Activated CD8-positive, alpha-beta T cell treated with anti-CD3 and anti-CD28 coated beads for 36 hours (primary cell): ENCODE measurements around the gene C10orf90. TPM values are rescaled to one million over a fixed set of nuclear protein-coding genes. Genes with fewer than 3 reads are reported as not detected.
"Not testable (repeated sequence)": the region's sequence is repeated elsewhere in the genome, so short reads cannot be mapped to it uniquely, and the experiment has no call there.

Experiments used
- ATAC-seq: fragments of 200-7000 bp; cut with Tn5 transposase; one replicate; pipeline ENCODE4 v1.10.0; 2021; ENCODE audit warnings: mild to moderate bottlenecking, moderate library complexity
- CTCF ChIA-PET: fragments of 350-600 bp; sonication (Branson Sonifier 250); formaldehyde crosslinking; loops from one replicate; lab custom pipeline; 2021; ENCODE audit warnings: antibody characterized with exemption; lab: Charles Lee
- POLR2A ChIA-PET: fragments of 350-600 bp; sonication (Branson Sonifier 250); formaldehyde crosslinking; loops from one replicate; lab custom pipeline; 2021; ENCODE audit warnings: antibody characterized with exemption; lab: Charles Lee
- DNase-seq: peaks from one replicate; pipeline ENCODE4 v3.0.0-alpha.2; 2020
- H3K27ac Mint-ChIP-seq: one replicate; pipeline ENCODE4 v1.8.0; 2021; ENCODE audit warnings: mild to moderate bottlenecking, mixed read lengths
- H3K27me3 Mint-ChIP-seq: one replicate; pipeline ENCODE4 v1.8.0; 2021; ENCODE audit warnings: mixed read lengths
- H3K36me3 Mint-ChIP-seq: one replicate; pipeline ENCODE4 v1.8.0; 2021; ENCODE audit warnings: low read depth, mixed read lengths
- H3K4me1 Mint-ChIP-seq: one replicate; pipeline ENCODE4 v1.8.0; 2021; ENCODE audit warnings: low read depth, mixed read lengths
- H3K4me3 Mint-ChIP-seq: one replicate; pipeline ENCODE4 v1.8.0; 2021; ENCODE audit warnings: mild to moderate bottlenecking, moderate library complexity, mixed read lengths
- H3K9me3 Mint-ChIP-seq: one replicate; pipeline ENCODE4 v1.8.0; 2021; ENCODE audit warnings: mixed read lengths
- intact Hi-C: fragments of 100-400 bp; cut with micrococcal nuclease; formaldehyde crosslinking; loops from one replicate; pipeline ENCODE4 v1.10.0; 2022
- total RNA-seq, 2 experiments: library from RNA; stranded (reverse); gene quantifications; one replicate each; pipeline ENCODE4 v1.2.3, GENCODE V29; 2021
- TF ChIP-seq, protein P1 (sequence below): fragments of 200-600 bp; IDR thresholded peaks from one replicate; pipeline ENCODE4 v1.8.0; 2022; ENCODE audit warnings: antibody characterized with exemption, mild to moderate bottlenecking

C10orf90 gene
- total RNA-seq, 2 experiments from 2014 or later = not detected

DNA sequence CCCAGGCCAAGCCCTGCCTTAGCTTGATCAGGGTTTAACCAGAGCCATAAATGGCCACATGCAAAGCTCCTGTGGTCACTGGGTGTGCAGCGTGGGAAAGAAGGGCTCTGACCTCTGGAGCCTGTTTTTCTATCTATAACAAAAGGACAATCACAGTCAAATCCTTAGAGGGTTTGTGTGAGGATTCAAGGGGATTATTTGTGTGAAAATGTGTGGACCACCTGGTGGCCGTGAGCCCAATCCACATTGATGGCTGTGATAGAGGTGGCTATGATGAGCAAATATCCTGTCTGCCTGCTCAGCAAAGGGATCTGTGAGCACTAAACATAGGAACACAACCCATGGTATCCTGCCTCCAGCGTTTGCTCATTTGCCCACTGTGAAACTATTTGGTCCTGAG lies 107.1 kb downstream of the C10orf90 start:
- Mint-ChIP-seq H3K27ac (no peak overlapping the region), H3K4me3 (no peak overlapping the region), H3K27me3 (no peaks in the 10 kb centered on the region), H3K9me3 (no peaks in the 10 kb centered on the region), H3K36me3 (no peaks in the 10 kb centered on the region), H3K4me1 (no peaks in the 10 kb centered on the region)
- TF ChIP-seq, protein P1, sequence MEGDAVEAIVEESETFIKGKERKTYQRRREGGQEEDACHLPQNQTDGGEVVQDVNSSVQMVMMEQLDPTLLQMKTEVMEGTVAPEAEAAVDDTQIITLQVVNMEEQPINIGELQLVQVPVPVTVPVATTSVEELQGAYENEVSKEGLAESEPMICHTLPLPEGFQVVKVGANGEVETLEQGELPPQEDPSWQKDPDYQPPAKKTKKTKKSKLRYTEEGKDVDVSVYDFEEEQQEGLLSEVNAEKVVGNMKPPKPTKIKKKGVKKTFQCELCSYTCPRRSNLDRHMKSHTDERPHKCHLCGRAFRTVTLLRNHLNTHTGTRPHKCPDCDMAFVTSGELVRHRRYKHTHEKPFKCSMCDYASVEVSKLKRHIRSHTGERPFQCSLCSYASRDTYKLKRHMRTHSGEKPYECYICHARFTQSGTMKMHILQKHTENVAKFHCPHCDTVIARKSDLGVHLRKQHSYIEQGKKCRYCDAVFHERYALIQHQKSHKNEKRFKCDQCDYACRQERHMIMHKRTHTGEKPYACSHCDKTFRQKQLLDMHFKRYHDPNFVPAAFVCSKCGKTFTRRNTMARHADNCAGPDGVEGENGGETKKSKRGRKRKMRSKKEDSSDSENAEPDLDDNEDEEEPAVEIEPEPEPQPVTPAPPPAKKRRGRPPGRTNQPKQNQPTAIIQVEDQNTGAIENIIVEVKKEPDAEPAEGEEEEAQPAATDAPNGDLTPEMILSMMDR = no peak
- DNase-seq (no peak), ATAC-seq (no peak)
- ChIA-PET POLR2A (no interaction called here), CTCF (no interaction called here)
- intact Hi-C loops = no loop called here

DNA sequence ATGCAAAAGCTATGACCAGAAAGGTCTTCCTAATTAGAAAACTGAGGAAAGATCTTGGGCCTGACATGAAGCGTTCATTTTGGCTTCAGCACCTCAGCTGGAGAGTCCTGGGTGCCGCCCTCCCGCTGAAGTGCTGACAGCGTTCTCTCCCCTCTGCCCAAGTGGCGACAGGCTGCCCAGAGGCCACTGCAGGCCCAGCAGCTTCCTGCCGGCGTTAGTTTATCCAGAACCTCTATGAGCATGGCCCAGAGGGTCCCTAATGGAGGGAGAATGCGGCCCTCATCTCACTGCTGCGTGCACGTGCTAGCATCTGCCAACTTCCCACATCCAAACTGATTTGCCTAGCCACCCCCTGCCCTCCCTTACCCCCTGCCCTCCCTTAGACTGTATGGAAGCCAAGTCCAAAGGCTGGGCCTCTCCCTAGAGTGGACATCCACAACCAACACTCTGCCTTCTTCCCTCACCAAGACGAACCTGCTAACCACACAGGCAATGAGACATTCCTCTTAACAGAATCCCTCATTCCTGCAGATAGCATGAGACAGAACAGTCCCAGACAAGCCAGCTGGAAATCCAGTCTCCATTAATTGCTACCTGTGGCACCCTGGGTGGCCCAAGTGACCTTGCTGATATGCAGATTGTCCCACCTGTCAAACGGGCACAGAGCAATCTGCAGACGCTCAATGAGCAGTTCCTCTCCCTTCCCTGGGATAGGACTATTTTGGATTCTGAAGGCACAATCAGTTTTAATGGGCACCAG lies 108.4 kb downstream of the C10orf90 start:
- TF ChIP-seq, protein P1 = no peak
- intact Hi-C loops = no loop called here
- CTCF ChIA-PET = no interaction called here
- DNase-seq = no peak
- H3K27ac Mint-ChIP-seq = no peak overlapping the region
- H3K27me3 Mint-ChIP-seq = no peaks in the 10 kb centered on the region
- no peak for ATAC-seq
- POLR2A ChIA-PET = no interaction called here
- no peaks in the 10 kb centered on the region for H3K4me1 Mint-ChIP-seq
- H3K9me3 Mint-ChIP-seq = no peaks in the 10 kb centered on the region
- H3K4me3 Mint-ChIP-seq = no peak overlapping the region
- H3K36me3 Mint-ChIP-seq = no peaks in the 10 kb centered on the region

DNA sequence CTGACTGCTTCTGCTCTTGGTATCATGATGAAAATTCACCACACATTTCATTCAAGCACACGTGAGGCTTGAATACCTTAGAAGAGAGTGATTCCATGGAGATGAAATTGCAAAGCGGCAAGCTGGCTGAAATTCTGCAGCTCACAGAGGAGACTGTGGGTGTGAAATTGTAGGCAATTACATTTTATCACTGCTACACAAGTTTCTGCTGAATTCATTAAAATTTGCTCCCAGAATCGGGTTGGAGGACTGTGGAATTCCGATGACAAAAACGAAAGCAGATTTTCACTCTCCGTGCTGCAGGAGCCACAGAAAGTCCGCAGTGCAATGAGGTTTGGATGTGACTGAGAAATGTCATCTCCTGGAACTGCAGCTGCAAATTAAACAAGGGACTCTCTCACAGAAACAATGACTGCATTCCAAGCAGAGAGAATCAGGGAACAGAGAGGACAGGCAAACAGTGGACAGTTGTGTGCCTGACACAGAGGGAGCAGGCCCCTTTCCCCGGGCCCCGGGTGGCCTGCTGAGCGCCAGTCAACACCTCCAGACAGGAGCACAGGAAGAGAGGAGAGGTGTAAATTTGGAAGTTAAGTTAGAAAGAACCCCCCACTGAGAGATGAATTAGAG lies 109.1 kb downstream of the C10orf90 start:
- no peak for DNase-seq
- POLR2A ChIA-PET = no interaction called here
- H3K27me3 Mint-ChIP-seq = no peaks in the 10 kb centered on the region
- H3K27ac Mint-ChIP-seq = no peak overlapping the region
- CTCF ChIA-PET = interaction anchor here (0.6 kb wide), 1 partner anchor 787 kb away, joined by 3 read pairs; no protein-coding TSS in a partner anchor
- H3K4me3 Mint-ChIP-seq = no peak overlapping the region
- TF ChIP-seq, protein P1 = no peak
- no peaks in the 10 kb centered on the region for H3K9me3 Mint-ChIP-seq
- intact Hi-C loops = no loop called here
- ATAC-seq = no peak
- H3K36me3 Mint-ChIP-seq = no peaks in the 10 kb centered on the region
- no peaks in the 10 kb centered on the region for H3K4me1 Mint-ChIP-seq

DNA sequence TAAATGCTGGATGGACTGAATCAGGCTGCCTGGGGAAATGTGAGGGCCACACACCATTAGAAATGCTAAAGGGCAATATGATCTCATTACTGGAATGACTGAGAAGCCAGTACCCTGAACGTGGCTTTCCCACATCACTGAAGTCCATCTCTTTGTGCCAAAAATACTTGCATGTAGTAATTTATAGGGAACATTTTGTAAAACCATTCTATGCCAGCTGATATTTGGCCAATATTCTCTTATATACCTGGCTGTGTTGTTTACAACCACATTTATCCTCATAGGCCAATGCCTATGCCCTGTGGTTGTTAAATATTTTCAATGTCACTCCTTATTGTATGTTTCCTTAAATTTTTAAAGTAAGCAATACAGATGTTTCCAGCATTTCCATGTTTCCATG lies 111.6 kb downstream of the C10orf90 start:
- Mint-ChIP-seq H3K36me3 (no peaks in the 10 kb centered on the region), H3K27ac (no peak overlapping the region), H3K27me3 (no peaks in the 10 kb centered on the region), H3K9me3 (no peaks in the 10 kb centered on the region), H3K4me3 (no peak overlapping the region), H3K4me1 (no peaks in the 10 kb centered on the region)
- ATAC-seq (no peak), DNase-seq (no peak)
- intact Hi-C loops = no loop called here
- CTCF ChIA-PET = no interaction called here
- TF ChIP-seq, protein P1 = no peak
- POLR2A ChIA-PET = interaction anchor here (0.6 kb wide), 1 partner anchor 872 kb away, joined by 3 read pairs; no protein-coding TSS in a partner anchor

DNA sequence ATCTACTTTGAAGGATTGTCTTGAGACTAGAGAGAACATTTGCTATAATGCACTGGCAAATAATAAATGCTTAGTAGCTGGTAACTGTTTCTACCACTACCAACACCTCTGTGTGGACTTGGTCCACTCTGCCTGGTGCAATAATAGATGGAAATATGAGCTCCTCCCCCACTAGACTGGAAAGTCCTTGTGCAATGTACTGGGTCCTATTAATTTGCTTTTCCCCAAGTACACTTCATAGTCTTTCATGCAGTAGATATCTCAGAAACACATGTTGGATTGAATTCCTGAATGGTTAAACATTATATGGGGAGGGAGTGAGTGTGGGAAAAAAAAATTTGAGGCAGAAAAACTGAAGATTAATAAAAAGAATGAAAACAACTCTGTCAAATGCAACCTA lies 119.3 kb downstream of the C10orf90 start:
- Mint-ChIP-seq H3K9me3 (no peaks in the 10 kb centered on the region), H3K27ac (no peak overlapping the region), H3K27me3 (no peaks in the 10 kb centered on the region), H3K4me3 (no peak overlapping the region), H3K36me3 (no peaks in the 10 kb centered on the region), H3K4me1 (no peaks in the 10 kb centered on the region)
- POLR2A ChIA-PET = no interaction called here
- CTCF ChIA-PET = no interaction called here
- TF ChIP-seq, protein P1 = no peak
- no peak for ATAC-seq
- no peak for DNase-seq
- intact Hi-C loops = no loop called here

DNA sequence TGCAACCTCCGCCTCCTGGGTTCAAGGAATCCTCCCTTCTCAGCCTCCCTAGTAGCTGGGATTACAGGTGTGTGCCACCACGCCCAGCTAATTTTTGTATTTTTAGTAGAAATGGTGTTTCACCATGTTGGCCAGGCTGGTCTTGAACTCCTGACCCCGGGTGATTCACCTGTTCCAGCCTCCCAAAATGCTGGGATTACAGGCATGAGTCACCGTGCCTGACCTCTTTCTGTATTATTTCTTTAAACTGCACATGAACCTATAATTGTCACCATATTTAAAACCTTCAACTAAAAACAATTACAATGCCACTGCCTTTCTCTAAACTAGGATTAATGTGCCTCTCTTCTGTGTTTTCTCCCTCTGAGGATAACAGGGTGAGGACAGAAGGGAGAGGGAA lies 119.9 kb downstream of the C10orf90 start:
- H3K36me3 Mint-ChIP-seq, H3K9me3 Mint-ChIP-seq, H3K4me1 Mint-ChIP-seq: not testable (repeated sequence)

More for the DNA sequence above, 119.9 kb downstream of the C10orf90 start:
- intact Hi-C loops, ATAC-seq, H3K4me3 Mint-ChIP-seq, CTCF ChIA-PET, DNase-seq, H3K27me3 Mint-ChIP-seq, POLR2A ChIA-PET, H3K27ac Mint-ChIP-seq: not testable (repeated sequence)
